NCI-H82 treated with DMSO at 0.1 percent for 48 hours (cell line): ENCODE measurements around the gene RASGEF1B.
"Not testable (repeated sequence)": the region's sequence is repeated elsewhere in the genome, so short reads cannot be mapped to it uniquely, and the experiment has no call there.

ENCODE experiments used
- DNase-seq: peaks from one replicate; lab custom pipeline; 2025; ENCODE audit not compliant: unreplicated experiment; lab: John Stamatoyannopoulos, UW

RASGEF1B gene

GRCh38 chr4:81498551-81499099 lies 26.9 kb upstream of the RASGEF1B start:
- DNase-seq = no peak

GRCh38 chr4:81498046-81498445 lies 26.3 kb upstream of the RASGEF1B start:
- no peak for DNase-seq

GRCh38 chr4:81495345-81495744 lies 23.6 kb upstream of the RASGEF1B start:
- DNase-seq = no peak

- no peak for DNase-seq
Measured at GRCh38 chr4:81494031-81494431, 22.3 kb upstream of the RASGEF1B start.

DNA sequence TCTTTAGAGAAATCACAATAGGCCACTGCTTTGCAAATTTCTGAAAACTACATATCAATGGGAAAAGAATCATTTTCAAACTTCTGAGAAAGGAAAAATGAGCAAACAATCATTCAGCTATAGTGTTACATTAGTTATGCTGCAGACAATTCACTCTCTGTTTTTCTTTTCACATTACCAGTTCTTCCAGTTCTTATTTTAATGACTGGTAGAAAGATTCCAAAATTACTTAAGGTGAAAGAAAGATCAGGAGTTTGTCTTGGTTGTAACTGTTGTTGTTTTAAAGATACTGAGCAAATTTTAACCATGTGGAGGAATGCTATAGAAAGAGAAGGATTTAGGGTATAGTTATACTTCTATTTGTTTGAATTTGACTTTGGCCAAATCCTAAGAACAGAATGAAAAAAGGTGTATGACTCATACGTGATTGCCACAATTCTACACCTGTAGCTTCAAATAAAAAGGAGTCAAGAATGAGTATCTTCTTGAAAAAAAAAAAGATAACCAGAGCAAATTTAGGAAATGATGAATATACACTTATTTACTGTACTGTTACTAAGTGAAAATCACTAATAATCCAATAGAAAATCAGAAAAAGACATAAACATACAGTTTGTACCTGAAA lies 21.0 kb upstream of the RASGEF1B start:
- DNase-seq = no peak

DNA sequence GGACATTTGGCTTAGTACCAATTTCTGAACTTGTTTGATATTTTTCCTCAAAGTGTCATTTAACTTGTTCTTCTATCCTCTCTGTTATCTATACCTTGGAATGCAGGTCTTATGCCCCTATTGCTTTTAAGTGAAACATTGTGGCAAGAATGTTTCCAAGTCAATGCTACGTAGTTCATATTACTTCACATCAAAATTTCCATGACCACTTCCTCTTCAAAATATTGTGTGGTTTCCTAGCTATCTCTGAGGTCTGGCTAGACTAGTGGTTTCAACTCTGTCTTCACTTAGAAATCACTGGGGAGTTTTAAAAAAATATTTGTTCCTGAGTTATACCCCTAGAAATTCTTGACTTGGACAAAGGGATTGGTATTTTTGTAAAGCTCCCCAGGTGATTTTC lies 20.2 kb upstream of the RASGEF1B start:
- DNase-seq = no peak

DNA sequence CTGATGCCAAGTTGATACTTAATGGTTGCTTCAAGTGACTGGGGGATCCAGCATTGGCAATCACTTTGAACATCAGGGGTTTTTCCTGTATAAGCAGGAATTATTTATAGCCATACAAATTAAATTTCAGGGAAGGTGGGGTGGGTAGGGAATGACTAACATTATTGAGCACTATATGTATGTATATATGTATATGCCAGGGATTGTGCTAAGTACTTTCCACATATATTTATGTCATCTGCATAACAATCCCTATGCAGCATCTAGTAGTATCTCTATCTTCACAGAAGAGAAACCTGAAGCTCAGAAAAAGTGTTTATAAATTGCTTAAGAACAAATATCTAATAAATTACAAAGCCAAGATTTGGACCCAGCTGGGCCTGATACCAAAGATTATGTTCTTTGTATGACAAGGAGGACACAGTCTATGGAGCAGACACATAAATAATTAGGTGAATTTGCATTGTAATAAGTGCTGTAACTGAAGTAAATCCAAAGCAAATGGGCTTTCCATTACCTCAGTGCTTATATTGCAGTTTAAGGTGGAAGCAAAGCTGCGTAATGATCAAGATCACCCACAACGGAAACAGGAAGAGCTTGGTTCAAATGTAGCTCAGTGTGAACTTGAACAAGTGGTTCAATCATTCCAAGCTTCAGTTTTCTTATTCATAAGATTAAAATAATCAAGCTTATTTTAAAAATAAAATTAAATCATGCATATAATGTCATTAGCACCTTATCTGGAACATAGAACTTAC lies 18.9 kb upstream of the RASGEF1B start:
- DNase-seq = no peak

DNA sequence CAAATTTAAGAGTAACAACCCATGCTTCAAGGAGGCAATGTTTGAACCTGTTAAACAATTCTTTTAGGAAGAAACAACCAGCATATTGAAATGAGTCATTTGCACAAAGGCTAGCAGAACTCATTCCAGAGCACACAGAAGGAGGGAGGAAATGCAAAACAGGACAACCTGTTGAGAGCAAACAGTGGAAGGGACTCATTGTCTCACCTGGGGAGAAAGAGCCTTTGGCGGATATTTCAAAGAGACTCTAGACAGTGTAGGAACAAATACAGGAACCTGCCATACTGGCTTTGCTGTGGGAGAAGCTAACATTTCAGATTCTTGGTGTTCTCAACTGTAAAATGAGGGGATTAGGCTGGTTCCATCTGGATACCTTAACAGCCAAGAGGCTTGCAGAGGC lies 14.8 kb upstream of the RASGEF1B start:
- DNase-seq = no peak

DNA sequence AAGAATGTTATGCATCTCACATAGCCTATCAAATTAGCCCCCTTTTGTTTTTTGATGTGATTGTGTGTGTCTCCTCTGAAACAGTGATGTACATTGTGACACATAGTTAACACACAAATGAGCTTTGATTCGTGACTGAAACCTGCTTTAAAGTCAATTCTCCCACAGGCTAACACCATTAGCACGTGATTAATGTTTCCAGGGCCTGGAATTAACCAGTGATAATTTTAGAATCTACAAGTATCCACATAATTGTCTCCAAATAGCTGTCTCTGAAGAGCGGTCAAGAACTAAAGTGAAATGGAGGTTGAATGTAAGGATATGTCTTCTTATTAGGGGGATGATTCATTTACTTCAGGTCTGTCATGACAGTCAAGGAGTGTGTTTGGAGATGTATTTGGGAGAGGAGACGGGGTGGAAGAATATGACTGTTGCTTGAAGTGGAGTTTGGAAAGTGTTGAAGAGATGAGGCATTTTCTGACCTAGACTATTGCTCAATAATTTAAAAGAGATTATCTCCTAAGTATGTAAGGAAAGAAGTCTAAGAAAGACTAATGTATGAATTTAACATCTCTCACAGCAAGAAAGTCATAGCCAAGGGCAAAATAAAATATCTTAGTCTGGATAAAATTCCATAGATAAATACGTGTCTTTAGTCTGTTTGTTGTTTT lies 13.7 kb upstream of the RASGEF1B start:
- peak; percentile 44 for DNase-seq

GRCh38 chr4:81482326-81482725 lies 10.6 kb upstream of the RASGEF1B start:
- no peak for DNase-seq

DNA sequence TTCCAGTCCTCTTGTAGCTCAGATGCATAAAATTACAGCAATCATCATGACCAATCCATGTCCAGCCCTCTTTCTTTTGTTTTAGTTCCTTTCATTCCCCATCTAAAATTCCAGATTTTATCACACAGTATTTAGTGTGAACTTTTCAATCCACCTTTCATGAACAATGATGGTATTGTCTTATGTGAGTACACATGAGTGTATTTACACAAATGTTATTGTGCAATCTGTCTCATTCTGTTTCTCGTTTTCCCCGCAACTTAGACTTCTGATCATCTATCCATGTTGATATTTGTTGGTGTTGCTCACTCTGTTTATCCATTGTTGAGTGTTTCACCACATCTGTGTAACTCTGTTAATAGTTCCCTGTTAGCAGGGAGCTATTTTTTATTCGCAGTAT lies 9.4 kb upstream of the RASGEF1B start:
- DNase-seq = no peak

GRCh38 chr4:81479573-81479972 lies 7.9 kb upstream of the RASGEF1B start:
- DNase-seq = not testable (repeated sequence)

DNA sequence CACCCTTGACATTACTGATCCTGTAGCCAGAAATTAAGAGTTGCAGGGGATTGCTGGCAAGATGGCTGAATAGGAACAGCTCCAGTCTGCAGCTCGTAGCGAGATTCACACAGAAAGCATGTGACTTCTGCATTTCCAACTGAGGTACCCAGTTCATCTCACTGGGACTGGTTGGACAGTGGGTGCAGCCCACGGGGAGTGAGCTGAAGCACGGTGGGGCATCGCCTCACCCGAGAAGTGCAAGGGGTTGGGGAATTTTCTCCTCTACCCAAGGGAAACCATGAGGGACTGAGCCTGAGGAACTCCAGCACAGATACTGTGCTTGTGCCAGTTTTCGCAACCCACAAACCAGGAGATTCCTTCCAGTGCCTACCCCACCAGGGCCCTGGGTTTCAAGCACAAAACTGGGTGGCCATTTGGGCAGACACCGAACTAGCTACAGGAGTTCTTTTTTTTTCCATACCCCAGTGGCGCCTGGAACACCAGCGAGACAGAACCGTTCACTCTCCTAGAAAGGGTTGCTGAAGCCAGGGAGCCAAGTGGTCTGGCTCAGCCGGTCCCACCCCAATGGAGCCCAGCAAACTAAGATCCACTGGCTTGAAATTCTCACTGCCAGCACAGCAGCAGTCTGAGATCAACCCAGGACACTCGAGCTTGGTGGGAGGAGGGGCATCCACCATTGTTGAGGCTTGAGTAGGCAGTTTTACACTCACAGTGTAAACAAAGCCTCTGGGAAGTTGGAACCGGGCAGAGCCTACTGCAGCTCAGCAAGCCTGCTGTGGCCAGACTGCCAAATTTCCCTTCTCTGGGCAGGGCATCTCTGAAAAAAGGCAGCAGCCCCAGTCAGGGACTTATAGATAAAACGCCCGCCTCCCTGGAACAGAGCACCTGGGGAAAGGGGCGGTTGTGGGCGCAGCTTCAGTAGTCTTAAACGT lies 1.9 kb upstream of the RASGEF1B start:
- not testable (repeated sequence) for DNase-seq

DNA sequence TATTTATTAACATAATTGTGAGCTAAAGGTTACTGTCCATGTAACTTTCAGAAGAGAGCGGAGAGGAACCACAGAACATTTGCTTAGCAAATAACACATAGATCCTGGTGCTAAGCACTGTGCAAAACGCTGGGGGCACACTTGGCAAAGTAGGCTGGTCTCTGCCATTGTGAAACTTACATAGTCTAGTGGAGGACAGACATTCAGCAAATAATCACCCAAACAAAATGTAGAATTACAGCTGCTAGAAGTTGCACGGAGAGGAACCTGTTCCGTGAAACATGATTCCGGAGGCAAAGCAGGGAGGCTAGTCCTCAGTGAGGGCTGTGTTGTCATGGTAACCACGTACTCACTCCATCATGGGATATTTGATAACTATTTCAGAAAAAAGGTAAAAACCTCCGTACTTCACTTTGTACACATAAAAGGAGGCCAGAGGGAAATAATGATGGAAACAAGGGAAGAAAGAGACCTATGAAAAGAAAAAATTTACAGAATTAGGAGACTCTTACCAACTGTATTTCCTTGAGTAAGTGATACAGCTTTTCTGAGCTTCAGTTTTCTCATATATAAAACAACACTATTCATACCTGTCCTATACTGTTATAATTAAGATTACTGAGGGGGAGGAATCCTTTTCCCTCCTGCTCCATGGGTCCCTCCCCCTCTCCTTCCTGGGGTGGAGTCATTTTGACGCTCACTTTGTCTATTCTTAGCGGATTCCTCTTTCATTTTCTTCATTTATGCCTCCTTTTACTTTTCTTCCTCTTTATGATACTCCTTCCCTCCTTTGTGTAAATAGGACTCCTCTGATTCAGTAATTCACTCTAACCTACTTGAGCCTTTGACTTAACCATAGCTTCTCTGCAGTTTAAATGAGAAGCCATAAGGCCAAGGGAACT lies 825 bp upstream of the RASGEF1B start:
- DNase-seq = no peak

DNA sequence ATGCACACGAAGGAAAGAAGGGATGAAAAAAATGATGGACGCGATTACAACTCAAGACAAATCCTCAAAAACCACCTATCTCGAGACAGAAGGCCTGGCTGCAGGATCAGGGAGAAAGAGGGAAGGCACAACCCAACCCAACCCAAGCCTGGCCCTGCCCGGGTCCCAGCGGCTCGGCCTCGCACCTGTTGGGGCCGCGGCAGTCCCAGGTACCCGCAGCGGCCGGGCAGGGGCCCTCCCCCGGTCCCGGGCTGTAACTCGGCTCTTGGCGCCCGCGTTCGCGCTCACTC lies 464 bp downstream of the RASGEF1B start:
- DNase-seq = no peak

- peak; percentile 59 for DNase-seq
Measured at GRCh38 chr4:81470456-81471297, 1.0 kb downstream of the RASGEF1B start.

- DNase-seq = peak; percentile 19
Measured at GRCh38 chr4:81469781-81470455, 1.8 kb downstream of the RASGEF1B start.

- peak; percentile 17 for DNase-seq
Measured at GRCh38 chr4:81468678-81469077, 3.0 kb downstream of the RASGEF1B start.

GRCh38 chr4:81467672-81467964 lies 4.1 kb downstream of the RASGEF1B start:
- DNase-seq = no peak
